Fibroblast of lung (primary cell): Measurements from ENCODE around the gene DHCR24. TPM values are rescaled to one million over a fixed set of nuclear protein-coding genes. Genes with fewer than 3 reads are reported as not detected.

ENCODE experiments used
- DNase-seq, 2 donors: peaks; one replicate each; pipeline versions ENCODE4 v3.0.0 to v3.0.0-alpha.2; 2010; ENCODE audit warnings: low read depth in 2 of 2
- H2AFZ ChIP-seq: 2 replicates; pipeline ENCODE4 v1.5.1; 2012; ENCODE audit warnings: low read length, control low read depth, inconsistent platforms
- H3K27ac ChIP-seq: 2 replicates; pipeline ENCODE4 v1.5.1; 2011; ENCODE audit warnings: low read length, control low read depth; ENCODE audit not compliant: insufficient read depth
- H3K27me3 ChIP-seq: 2 replicates; pipeline ENCODE4 v1.5.1; 2011; ENCODE audit warnings: mild to moderate bottlenecking, low read length; ENCODE audit not compliant: control insufficient read depth, insufficient read depth
- H3K36me3 ChIP-seq: 2 replicates; pipeline ENCODE4 v1.5.1; 2011; ENCODE audit warnings: low read length; ENCODE audit not compliant: control insufficient read depth, insufficient read depth
- H3K4me1 ChIP-seq: 2 replicates; pipeline ENCODE4 v1.5.1; 2011; ENCODE audit warnings: low read length; ENCODE audit not compliant: control insufficient read depth, insufficient read depth; ENCODE audit errors: extremely low read depth
- H3K4me2 ChIP-seq: 2 replicates; pipeline ENCODE4 v1.5.1; 2011; ENCODE audit warnings: low read length, control low read depth; ENCODE audit not compliant: insufficient read depth; ENCODE audit errors: extremely low read depth
- H3K4me3 ChIP-seq, 4 experiments: fragments of 200-600 bp in 1 of 4; sonication (generic) in 1 of 4; replicated peaks in 1 of 4; 2 replicates each; pipeline ENCODE4 v1.5.1; 2011 to 2016; ENCODE audit warnings: low read length in 4 of 4, low read depth in 3 of 4, mild to moderate bottlenecking in 3 of 4, control low read depth in 2 of 4, inconsistent platforms in 1 of 4, mixed read lengths in 1 of 4; ENCODE audit not compliant: insufficient read depth in 1 of 4; ENCODE audit errors: control extremely low read depth in 1 of 4
- H3K79me2 ChIP-seq: 2 replicates; pipeline ENCODE4 v1.5.1; 2012; ENCODE audit warnings: mild to moderate bottlenecking, low read length, inconsistent platforms; ENCODE audit not compliant: control insufficient read depth, insufficient read depth
- H3K9ac ChIP-seq: 2 replicates; pipeline ENCODE4 v1.5.1; 2011; ENCODE audit warnings: mild to moderate bottlenecking, low read length, control low read depth; ENCODE audit not compliant: insufficient read depth
- H3K9me3 ChIP-seq: 2 replicates; pipeline ENCODE4 v1.5.1; 2012; ENCODE audit warnings: low read depth, low read length; ENCODE audit not compliant: control insufficient read depth, insufficient read depth
- H4K20me1 ChIP-seq: 2 replicates; pipeline ENCODE4 v1.5.1; 2011; ENCODE audit warnings: low read length; ENCODE audit not compliant: control insufficient read depth, insufficient read depth; ENCODE audit errors: extremely low read depth
- EZH2 ChIP-seq: IDR thresholded peaks from 2 replicates; pipeline ENCODE4 v1.5.1; 2012; ENCODE audit warnings: low read length, control low read depth, mild to moderate bottlenecking; ENCODE audit errors: missing control alignments
- polyA plus RNA-seq, 2 donors: library from polyadenylated mRNA; depleted of rRNA in 1 of 2; stranded (reverse) in 1 of 2; unstranded in 1 of 2; fragments of >200 nt; gene quantifications; 2 replicates each; pipeline ENCODE4 v1.2.1, GENCODE V29; 2011 to 2012; ENCODE audit warnings: missing spikeins in 1 of 2
- total RNA-seq: library from RNA; depleted of rRNA; stranded (reverse); fragments of >200 nt; gene quantifications from 2 replicates; pipeline ENCODE4 v1.2.1, GENCODE V29; 2014
- TF ChIP-seq, protein P1 (sequence below), 2 donors: IDR thresholded peaks in 1 of 2; conservative IDR thresholded peaks in 1 of 2; 1 replicate in 1 of 2; 2 replicates in 1 of 2; pipeline ENCODE4 v1.5.1; 2011 to 2012; ENCODE audit warnings: low read length in 2 of 2, control low read depth in 1 of 2, inconsistent platforms in 1 of 2, low read depth in 1 of 2, mild to moderate bottlenecking in 1 of 2

Gene DHCR24
- total and polyA plus RNA-seq, 2 donors (not counting 1 experiment from before 2014, with no cell fraction given): 217 to 329 TPM

DNA sequence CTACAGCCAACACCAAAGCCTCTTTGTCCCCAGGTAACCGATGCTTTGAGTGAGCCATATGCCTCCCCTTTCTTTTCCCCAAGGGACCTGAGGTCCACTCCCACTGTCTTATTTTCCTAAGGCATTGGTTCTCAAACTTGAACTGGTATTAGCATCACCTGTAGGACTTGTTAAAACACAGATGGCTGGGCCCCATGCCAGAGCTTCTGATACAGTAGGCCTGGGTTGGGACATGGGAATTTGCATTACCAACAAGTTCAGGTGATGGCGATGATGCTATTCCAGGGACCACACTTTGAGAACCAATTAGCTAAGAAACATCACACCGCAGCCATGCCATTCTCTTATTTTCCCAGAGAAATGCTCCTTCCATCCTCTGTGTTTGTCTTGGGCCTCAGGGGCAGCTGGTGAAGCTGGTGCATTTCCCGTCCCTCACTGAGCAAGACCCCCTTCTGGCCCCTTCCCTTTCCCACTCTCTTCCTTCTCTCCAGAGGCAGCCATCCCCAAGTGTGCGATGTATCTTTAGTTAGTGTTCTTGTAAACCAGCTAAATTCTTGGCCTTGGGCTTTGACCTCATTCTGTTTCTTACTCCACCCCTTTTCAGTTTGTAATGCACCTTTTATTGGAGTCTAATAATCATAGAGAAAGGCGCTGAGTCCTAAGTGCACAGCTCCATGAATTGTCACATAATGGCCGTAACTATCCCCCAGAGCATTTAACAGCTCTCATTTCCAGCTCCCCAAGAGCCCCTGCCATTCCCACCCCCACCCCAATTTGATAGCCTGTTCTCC, 71.7 kb downstream of the DHCR24 start:
- no peak overlapping the region for H2AFZ ChIP-seq
- no peak overlapping the region for H3K27ac ChIP-seq
- H3K9ac ChIP-seq: no peak overlapping the region
- H3K4me3 ChIP-seq: no peak overlapping the region
- no peaks in the 10 kb centered on the region for H3K36me3 ChIP-seq
- peaks cover 4% of the 10 kb centered on the region for H3K27me3 ChIP-seq
- DNase-seq: no peak
- H3K4me2 ChIP-seq: no peak overlapping the region
- no peaks in the 10 kb centered on the region for H3K4me1 ChIP-seq
- no peaks in the 10 kb centered on the region for H3K79me2 ChIP-seq
- no peaks in the 10 kb centered on the region for H4K20me1 ChIP-seq
- TF ChIP-seq, protein P1, sequence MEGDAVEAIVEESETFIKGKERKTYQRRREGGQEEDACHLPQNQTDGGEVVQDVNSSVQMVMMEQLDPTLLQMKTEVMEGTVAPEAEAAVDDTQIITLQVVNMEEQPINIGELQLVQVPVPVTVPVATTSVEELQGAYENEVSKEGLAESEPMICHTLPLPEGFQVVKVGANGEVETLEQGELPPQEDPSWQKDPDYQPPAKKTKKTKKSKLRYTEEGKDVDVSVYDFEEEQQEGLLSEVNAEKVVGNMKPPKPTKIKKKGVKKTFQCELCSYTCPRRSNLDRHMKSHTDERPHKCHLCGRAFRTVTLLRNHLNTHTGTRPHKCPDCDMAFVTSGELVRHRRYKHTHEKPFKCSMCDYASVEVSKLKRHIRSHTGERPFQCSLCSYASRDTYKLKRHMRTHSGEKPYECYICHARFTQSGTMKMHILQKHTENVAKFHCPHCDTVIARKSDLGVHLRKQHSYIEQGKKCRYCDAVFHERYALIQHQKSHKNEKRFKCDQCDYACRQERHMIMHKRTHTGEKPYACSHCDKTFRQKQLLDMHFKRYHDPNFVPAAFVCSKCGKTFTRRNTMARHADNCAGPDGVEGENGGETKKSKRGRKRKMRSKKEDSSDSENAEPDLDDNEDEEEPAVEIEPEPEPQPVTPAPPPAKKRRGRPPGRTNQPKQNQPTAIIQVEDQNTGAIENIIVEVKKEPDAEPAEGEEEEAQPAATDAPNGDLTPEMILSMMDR (conservative IDR thresholded peaks at IDR 0.05 in 1 of 2, IDR thresholded peaks at IDR 0.05 in 1 of 2; ENCODE audit: low read depth in 1 of 2, low read length in 2 of 2): no peak
- no peak for TF ChIP-seq EZH2
- H3K9me3 ChIP-seq: no peaks in the 10 kb centered on the region

DNA sequence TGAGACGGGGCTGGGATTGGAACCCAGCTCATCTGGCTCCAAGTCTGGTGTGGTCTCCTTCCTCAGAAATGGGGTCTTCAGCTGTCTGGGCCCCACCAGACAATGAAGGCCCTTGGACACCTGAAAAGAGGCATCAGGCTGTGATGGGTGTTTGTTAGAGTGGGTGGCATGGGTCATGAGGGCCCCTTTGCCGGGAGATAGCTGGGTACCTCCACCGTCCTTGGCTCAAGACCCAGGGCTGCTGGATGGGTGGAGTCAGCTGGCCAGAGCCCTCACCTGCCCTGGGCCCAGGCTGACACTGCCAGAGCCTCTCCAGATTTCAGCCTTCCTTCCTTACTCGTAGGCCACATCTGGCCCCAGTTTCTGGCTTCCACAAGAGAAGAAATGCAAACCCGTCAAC, 72.4 kb downstream of the DHCR24 start:
- Histone ChIP-seq H3K9ac (no peak overlapping the region), H3K27ac (no peak overlapping the region), H3K79me2 (no peaks in the 10 kb centered on the region), H3K36me3 (no peaks in the 10 kb centered on the region), H3K4me3 (no peak overlapping the region), H3K9me3 (no peaks in the 10 kb centered on the region), H3K4me1 (no peaks in the 10 kb centered on the region), H2AFZ (no peak overlapping the region), H3K4me2 (no peak overlapping the region), H3K27me3 (peaks cover 4% of the 10 kb centered on the region), H4K20me1 (no peaks in the 10 kb centered on the region)
- no peak for DNase-seq
- no peak for TF ChIP-seq EZH2
- TF ChIP-seq, protein P1 (conservative IDR thresholded peaks at IDR 0.05 in 1 of 2, IDR thresholded peaks at IDR 0.05 in 1 of 2; ENCODE audit: low read depth in 1 of 2, low read length in 2 of 2): no peak

DNA sequence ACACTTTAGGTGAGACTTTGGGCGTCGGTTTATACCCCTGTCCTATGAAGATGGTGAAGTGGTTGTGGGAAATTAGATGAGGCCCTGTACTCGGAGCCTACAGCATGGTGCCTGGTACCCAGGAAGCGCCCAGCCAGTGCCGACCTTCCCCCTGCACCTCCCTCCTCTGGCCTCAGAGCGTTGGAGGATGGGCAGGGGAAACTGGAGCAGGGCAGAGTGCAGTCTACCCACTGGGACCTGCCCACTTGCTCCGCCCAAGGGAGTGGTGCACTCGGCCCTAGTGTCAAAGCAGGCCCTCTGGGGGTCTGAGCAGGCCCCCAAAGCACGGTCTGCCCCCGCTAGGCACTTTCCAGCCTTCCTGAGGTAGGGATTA, 72.9 kb downstream of the DHCR24 start:
- Histone ChIP-seq H3K27me3 (peaks cover 4% of the 10 kb centered on the region), H4K20me1 (no peaks in the 10 kb centered on the region), H3K36me3 (no peaks in the 10 kb centered on the region), H3K79me2 (no peaks in the 10 kb centered on the region), H3K4me2 (no peak overlapping the region), H3K4me3 (no peak overlapping the region), H2AFZ (no peak overlapping the region), H3K4me1 (no peaks in the 10 kb centered on the region), H3K9me3 (no peaks in the 10 kb centered on the region), H3K9ac (no peak overlapping the region), H3K27ac (no peak overlapping the region)
- no peak for DNase-seq
- TF ChIP-seq, protein P1 (conservative IDR thresholded peaks at IDR 0.05 in 1 of 2, IDR thresholded peaks at IDR 0.05 in 1 of 2; ENCODE audit: low read depth in 1 of 2, low read length in 2 of 2): no peak
- TF ChIP-seq EZH2: no peak
